ENCODE results near the gene ATG14.

Gene ATG14

GRCh38 chr14:55451398-55451797 lies 39.8 kb upstream of the ATG14 start:
- DNase-seq (ENCODE audit: low read depth), result no peak
- no peak overlapping the region for H3K4me3 ChIP-seq (ENCODE audit: low read depth, low read length)
- TF ChIP-seq, protein P1, sequence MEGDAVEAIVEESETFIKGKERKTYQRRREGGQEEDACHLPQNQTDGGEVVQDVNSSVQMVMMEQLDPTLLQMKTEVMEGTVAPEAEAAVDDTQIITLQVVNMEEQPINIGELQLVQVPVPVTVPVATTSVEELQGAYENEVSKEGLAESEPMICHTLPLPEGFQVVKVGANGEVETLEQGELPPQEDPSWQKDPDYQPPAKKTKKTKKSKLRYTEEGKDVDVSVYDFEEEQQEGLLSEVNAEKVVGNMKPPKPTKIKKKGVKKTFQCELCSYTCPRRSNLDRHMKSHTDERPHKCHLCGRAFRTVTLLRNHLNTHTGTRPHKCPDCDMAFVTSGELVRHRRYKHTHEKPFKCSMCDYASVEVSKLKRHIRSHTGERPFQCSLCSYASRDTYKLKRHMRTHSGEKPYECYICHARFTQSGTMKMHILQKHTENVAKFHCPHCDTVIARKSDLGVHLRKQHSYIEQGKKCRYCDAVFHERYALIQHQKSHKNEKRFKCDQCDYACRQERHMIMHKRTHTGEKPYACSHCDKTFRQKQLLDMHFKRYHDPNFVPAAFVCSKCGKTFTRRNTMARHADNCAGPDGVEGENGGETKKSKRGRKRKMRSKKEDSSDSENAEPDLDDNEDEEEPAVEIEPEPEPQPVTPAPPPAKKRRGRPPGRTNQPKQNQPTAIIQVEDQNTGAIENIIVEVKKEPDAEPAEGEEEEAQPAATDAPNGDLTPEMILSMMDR (IDR thresholded peaks at IDR 0.05; ENCODE audit: insufficient read depth, low read depth, low read length, missing control alignments), result no peak

- H3K4me3 ChIP-seq (ENCODE audit: low read depth, low read length), result no peak overlapping the region
- peak; percentile 9 for DNase-seq (ENCODE audit: low read depth)
- TF ChIP-seq, protein P1 (IDR thresholded peaks at IDR 0.05; ENCODE audit: insufficient read depth, low read depth, low read length, missing control alignments), result no peak
Observed at GRCh38 chr14:55450987-55451386, 39.4 kb upstream of the ATG14 start.

GRCh38 chr14:55450539-55450938 lies 38.9 kb upstream of the ATG14 start:
- TF ChIP-seq, protein P1 (IDR thresholded peaks at IDR 0.05; ENCODE audit: insufficient read depth, low read depth, low read length, missing control alignments), result no peak
- H3K4me3 ChIP-seq (ENCODE audit: low read depth, low read length), result no peak overlapping the region
- no peak for DNase-seq (ENCODE audit: low read depth)

DNA sequence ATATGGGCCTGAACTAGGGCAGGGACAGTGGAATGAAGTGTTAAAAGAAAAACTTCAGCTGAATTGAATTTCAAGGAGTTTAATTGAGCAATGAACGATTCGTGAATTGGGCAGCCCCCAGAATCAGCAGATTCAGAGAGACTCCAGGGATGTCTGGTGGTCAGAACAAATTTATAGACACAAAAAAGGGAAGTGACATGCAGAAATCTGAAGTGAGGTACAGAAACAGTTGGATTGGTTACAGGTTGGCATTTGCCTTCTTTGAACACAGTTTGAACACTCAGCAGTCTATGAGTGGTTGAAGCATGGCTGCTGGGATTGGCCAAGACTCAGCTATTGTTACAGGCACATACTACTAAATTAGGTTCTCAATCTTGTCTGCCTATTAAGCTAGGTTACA lies 38.5 kb upstream of the ATG14 start:
- no peak overlapping the region for H3K4me3 ChIP-seq (ENCODE audit: low read depth, low read length)
- TF ChIP-seq, protein P1 (IDR thresholded peaks at IDR 0.05; ENCODE audit: insufficient read depth, low read depth, low read length, missing control alignments), result no peak
- no peak for DNase-seq (ENCODE audit: low read depth)

DNA sequence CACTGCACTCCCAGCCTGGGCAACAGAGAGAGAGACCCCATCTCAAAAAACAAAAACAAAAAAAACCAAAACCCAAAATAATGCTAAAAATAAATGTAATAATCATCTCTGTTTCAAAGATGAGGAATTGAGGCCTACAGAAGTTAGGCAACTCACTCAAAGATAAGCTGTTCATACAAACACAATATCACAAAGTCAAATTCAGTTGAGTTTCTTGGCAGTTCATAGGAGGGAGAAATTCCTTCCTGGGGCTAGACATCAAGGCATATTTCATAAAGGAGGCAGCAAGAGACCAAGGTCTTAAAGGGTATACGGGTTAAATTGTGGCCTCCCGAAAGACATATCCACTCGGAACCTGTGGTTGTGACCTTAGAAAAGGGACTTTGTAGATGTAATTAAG lies 37.5 kb upstream of the ATG14 start:
- TF ChIP-seq, protein P1 (IDR thresholded peaks at IDR 0.05; ENCODE audit: insufficient read depth, low read depth, low read length, missing control alignments), result no peak
- DNase-seq (ENCODE audit: low read depth), result no peak
- no peak overlapping the region for H3K4me3 ChIP-seq (ENCODE audit: low read depth, low read length)

GRCh38 chr14:55448141-55448614 lies 36.5 kb upstream of the ATG14 start:
- TF ChIP-seq, protein P1 (IDR thresholded peaks at IDR 0.05; ENCODE audit: insufficient read depth, low read depth, low read length, missing control alignments), result no peak
- no peak for DNase-seq (ENCODE audit: low read depth)
- no peak overlapping the region for H3K4me3 ChIP-seq (ENCODE audit: low read depth, low read length)

- no peak for DNase-seq (ENCODE audit: low read depth)
- TF ChIP-seq, protein P1 (IDR thresholded peaks at IDR 0.05; ENCODE audit: insufficient read depth, low read depth, low read length, missing control alignments), result no peak
- H3K4me3 ChIP-seq (ENCODE audit: low read depth, low read length), result no peak overlapping the region
Observed at GRCh38 chr14:55446833-55447232, 35.2 kb upstream of the ATG14 start.
